ENCODE results near the gene EIF3K.
A peak's percentile ranks its signal among the peaks of the same experiment; 100 is the strongest.
"Not testable (repeated sequence)": the region's sequence is repeated elsewhere in the genome, so short reads cannot be mapped to it uniquely, and the experiment has no call there.

EIF3K gene, protein sequence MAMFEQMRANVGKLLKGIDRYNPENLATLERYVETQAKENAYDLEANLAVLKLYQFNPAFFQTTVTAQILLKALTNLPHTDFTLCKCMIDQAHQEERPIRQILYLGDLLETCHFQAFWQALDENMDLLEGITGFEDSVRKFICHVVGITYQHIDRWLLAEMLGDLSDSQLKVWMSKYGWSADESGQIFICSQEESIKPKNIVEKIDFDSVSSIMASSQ

DNA sequence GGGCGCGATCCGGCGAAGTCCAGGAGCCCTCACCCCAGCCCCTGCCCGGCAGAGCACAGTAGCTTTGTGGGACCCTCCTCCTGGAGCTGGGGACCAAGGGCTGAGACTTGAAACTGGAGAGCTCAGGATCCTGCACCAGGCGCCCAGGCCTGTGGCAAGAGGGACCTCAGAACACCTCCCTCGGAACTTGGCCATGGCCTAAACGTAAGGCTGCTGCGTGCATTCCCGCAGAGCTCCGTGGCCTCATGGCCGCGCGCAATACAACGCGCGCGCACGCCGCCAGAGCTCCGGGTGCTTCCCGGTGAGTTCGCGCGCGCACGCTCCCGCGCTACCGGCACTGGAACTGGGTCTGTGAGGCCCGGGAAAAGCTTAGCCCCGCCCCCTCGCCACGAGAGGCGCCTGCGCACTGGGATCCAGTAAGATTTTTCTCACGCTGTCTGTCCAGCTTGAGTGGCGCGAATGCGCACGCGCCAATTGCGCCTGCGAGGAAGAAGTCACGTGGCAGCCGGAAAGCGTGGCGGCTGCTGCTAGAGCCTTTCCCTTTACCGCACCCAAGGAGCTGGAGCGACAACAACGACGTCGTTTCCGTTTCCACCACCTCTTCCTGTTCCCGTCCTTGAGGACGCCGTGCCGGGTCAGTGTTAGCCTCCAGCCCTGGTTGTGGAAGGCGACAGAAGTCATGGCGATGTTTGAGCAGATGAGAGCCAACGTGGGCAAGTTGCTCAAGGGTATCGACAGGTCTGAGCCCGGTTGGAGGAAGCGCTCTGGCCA, at the start of gene EIF3K:
EIF3K (plus strand) TSS at position 599 of the 771 bp plus-strand sequence; CDS start at position 680, 81 bp downstream.
- peak; percentile 98 for DNase-seq (ENCODE audit: low spot score)

DNA sequence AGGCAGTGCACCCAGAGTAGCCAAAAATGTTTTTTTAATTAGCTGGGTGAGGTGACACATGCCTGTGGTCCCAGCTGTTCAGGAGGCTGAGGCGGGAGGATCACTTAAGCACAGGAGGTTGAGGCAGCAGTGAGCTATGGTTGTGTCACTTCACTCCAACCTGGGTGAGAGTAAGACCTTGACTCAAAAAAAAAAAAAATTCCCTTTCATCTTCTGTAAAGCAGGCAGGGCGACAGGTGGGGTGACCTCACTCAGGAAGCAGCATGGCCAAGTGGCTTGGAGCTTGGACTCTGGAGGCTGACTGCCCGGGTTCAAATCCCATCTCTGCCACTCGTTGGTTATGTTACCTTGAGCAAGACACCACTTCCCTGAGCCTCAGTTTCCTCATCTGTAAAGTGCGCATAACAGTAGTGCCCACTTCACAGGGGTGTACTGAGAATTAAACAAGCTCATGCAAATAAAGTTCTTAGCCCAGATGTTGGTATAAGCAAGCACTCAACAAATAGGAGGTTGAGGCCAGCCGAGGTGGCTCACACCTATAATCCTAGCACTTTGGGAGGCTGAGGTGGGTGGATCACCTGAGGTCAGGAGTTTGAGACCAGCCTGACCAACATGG, 49.5 kb upstream of the EIF3K start:
- no peak for DNase-seq (ENCODE audit: low spot score)

DNA sequence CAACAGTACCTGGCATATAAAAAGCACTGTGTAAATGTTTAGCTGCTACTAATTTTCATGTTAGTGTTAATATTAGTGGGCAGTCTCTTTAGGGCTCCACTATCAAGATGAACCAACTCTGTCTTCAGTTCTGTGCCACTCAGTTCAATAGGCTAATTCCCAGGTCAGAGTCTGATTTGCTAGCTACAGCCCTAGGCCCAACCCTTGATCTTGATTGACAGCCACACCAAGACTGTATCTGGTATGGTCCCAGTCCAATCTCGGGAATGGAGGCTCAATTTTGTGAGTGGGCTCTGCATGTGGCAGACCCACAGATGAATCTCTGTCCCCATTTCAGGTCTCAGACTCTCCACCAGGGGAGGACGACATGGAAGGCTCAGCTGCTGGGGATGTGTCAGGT, 47.3 kb upstream of the EIF3K start:
- no peak for DNase-seq (ENCODE audit: low spot score)

DNA sequence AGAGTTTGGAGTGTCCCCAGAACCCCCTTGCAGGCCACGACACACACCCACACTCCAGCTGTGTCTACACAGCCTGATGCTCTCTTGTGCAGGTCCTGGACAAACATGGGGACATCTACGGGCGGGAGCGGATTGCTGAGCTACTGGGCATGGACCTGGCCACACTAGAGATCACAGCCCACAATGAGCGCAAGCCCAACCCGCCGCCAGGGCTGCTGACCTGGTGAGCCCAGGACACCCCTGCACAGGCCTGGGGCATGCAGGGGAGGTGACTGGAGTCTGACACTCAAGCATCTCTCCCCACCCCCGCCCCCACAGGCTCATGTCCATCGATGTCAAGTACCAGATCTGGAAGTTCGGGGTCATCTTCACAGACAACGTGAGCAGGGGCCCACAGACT, 41.2 kb upstream of the EIF3K start:
- DNase-seq (ENCODE audit: low spot score) = no peak

DNA sequence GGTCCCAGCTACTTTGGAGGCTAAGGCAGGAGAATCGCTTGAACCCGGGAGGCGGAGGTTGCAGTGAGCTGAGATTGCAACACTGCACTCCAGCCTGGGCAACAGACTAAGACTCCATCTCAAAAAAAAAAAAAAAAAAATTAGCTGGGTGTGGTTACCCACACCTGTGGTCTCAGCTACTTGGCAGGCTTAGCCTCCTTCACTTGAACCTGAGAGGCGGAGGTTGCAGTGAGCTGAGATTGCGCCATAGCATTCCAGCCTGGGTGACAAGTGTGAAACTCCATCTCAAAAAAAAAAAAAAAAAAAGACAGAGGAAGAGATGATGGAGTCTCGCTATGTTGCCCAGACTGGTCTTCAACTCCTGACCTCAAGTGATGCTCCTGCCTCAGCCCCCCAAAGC, 39.7 kb upstream of the EIF3K start:
- not testable (repeated sequence) for DNase-seq (ENCODE audit: low spot score)

DNA sequence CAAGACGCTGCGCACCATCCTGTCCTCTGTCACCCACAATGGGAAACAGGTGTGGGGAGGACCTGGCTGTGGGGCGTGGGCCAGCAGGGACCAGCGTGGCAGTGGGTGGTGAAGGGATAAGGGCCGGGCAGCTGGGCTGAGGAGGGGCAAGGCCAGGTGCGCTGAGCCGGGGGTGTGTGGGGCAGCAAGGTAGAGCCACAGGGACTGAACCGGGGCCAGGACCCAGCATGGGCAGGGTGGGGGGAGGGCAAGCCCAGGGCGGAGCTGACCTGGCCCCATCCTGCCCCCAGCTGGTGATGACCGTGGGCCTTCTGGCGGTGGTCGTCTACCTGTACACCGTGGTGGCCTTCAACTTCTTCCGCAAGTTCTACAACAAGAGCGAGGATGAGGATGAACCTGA, 38.9 kb upstream of the EIF3K start:
- no peak for DNase-seq (ENCODE audit: low spot score)

DNA sequence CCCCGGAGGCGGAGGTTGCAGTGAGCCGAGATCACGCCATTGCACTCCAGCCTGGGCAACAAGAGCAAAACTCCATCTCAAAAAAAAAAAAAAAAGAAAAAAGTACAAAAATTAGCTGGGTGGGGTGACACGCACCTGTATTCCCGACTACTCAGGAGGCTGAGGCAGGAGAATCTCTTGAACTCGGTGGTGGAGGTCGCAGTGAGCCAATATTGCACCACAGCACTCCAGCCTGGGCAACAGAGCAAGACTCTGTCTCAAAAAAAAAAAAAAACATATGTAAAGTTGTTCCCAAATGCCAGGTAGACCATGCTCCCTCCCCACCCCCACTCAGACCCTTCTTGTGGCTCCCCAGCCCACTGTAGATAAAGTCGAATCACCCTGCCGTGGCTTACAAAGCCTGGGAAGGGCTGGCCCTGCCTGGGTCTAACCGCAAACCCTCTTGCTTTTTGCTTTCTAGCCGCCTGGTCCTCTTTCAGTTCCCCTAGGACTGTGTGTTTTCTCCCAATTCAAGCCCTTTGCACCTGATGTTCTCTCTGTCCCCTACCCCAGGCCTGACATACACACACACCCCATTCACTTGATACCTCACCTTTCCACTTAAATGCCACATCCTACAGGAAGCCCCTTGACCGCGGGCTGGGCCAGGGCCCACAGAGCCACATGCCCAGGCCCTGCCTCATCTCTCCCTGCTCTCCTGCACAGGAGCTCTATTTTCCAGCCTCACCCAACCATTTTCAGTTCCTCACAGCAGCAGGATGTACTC, 35.6 kb upstream of the EIF3K start:
- DNase-seq (ENCODE audit: low spot score) = no peak

DNA sequence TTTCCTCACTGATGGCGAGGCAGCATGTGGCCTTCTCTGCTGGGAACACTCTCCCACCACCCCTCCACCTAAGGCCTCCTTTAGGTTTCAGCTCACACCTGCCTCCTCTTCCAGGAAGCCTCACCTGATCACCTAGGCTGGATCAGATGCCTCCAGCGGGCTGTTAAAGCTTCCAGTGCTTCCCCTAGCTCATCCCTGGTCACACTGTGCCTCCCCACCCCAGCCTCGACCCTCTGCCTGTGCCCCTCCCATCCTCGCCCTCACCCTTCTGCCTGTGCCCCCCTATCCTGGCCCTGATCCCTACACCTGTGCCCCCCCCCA, 35.0 kb upstream of the EIF3K start:
- DNase-seq (ENCODE audit: low spot score) = no peak

DNA sequence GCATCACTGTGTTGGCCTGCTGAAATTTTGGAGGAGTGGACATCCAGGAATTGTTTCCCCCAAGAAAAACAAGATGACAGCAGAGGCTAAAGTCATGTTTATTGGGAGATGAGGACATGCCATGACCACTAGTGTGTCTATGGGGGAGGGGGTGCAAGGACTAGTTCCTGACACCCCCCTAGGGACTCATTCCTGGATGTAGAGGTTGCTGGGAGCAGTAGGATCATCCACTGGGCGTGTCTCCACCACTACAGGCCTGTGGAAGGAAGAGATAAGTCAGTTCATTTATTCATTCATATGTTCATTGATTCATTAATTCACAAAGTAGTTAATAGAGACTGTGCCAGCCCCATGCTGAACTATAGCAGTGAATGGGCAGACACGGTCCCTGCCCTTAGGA, 31.4 kb upstream of the EIF3K start:
- DNase-seq (ENCODE audit: low spot score) = no peak

DNA sequence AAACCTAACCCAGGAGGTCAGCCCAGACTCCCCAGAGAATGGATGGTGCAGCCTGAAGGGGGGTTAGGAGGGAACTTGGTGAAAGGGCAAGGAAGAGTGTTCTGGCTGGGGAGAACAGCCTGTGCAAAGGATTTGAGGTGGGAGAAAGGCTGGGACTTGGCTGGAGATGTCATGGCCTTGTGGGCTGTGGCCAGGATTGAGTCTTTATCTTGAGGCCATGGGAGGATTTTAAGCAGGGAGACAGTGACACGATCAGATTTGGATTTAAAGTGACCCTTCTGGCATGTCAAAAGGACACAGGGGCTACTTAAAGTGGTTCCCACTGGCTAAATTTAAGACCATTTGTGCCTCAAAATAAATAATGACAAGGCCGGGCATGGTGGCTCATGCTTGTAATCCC, 30.9 kb upstream of the EIF3K start:
- no peak for DNase-seq (ENCODE audit: low spot score)

DNA sequence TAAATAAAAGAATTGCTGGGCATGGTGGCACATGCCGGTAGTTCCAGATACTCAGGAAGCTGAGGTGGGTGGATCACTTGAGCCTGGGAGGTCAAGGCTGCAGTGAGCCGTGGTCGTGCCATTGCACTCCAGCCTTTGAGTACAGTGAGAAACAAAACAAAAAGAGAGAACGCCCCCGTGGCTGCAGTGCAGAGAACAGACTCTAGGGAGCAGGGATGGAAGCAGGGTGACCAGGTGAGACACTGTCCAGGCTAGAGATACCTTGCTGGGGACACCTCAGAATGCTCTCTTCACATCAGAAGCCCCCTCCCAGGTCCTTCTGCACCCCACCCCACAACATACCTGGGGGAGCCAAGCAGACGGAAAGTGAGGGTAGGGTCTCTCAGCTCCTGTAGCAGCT, 26.0 kb upstream of the EIF3K start:
- no peak for DNase-seq (ENCODE audit: low spot score)

DNA sequence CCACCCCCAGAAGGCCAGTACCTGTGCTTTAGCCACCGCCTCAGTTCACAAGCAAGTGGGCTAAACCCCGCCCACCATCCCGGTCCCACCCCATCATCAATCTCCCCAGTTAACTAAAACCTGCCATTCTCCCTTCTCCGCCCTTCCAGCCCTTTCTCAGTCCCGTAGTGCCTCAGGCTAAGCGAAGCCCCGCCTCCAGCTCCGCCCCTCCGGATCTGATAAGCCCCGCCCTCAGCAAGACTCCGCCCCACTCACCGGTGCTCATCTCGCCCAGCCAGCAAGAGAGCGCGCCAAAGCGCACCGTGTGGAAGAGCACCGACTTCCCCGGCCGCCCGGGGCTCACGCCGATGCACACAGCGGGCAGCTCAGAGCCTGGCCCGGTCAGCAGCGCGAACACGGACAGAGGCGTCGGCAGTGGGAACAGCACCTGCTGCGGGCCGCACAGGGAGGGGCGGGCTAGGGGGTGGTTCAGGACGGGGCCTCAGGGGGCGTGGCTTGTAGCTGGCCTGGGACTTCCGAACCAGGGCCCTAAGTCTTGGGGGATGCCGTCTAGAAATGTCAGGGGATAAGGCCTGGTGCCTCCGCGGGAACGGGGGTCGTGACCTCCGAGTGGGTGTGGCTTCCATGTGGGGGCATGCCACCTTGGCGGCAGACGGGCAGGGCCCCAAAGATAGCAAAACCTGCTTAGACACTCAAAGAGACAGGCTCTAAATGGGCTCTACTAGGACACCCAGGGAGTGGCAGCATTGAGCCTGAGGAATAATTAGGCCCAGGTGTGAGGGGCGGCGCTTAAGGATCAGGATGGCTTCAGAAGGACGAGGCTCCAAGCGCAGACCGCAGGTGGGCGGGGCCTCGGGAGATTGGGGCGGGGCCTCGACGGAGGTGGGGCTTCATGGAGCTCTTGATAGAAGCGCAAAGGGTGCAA, 22.7 kb upstream of the EIF3K start:
- DNase-seq (ENCODE audit: low spot score) = no peak

DNA sequence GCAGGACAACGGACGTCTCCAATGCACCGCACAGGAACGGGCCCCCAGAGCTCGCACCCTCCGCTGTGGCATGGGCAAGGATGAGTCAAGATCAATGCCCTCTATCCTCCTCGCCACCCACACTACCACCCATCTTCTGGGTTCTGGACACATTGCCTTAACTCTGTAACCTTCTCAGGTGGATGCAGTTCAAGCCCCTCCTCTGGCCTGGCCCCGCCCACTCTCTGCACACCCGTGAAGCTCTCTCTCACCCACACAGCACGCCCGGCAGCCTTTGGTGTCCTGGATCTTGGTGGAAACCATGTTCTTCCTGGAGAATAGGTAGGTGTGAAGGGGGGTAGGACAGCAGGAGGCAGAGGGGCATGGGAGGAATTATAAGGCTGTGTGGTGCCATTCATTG, 21.9 kb upstream of the EIF3K start:
- no peak for DNase-seq (ENCODE audit: low spot score)

DNA sequence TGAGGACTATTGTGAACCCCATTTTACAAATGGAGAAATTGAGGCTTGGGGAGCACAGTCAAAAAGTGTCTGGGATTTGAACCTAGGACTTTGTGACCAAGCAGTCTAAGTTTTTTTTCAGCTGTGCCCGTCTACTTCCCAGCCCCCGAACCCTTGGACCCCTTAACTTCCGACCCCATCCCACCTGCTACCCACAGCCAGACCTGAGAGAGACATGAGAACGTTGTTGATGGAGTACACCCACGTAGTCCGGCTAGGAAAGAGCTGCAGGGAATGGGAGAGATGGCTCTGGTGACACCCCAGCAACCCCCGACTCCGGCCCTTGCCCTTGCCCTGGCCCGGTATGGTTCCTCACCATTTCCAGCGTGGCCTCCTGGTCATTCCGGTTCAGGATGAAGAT, 19.3 kb upstream of the EIF3K start:
- DNase-seq (ENCODE audit: low spot score) = no peak

DNA sequence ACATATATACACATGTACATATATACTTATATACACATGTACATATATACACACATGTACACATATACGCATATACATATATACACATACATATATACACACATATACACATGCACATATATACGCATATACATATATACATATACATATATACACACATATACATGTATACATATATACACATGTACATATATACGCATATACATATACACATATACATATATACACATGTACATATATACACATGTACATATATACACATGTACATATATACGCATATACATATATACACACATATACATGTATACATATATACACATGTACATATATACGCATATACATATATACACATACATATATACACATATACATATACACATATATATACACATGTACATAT, 16.1 kb upstream of the EIF3K start:
- DNase-seq (ENCODE audit: low spot score) = not testable (repeated sequence)

DNA sequence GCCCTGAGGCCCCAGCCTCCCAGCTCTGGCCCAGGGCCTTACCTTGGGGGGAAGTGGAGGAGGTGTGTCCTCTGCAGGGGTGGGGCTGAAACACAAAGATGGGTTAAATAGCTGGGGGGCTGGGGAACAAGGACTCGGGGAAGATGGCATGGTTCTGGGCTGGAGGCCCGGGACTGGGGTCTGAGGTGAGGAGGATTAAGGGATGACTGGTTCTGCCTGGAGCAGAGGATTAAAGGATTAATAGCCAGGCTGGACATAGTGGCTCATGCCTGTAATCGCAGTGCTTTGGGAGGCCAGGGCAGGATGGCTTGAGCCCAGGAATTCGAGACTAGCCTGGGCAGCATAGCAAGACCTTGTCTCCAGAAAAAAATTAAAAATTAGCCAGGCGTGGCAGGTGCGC, 12.9 kb upstream of the EIF3K start:
- DNase-seq (ENCODE audit: low spot score) = no peak

DNA sequence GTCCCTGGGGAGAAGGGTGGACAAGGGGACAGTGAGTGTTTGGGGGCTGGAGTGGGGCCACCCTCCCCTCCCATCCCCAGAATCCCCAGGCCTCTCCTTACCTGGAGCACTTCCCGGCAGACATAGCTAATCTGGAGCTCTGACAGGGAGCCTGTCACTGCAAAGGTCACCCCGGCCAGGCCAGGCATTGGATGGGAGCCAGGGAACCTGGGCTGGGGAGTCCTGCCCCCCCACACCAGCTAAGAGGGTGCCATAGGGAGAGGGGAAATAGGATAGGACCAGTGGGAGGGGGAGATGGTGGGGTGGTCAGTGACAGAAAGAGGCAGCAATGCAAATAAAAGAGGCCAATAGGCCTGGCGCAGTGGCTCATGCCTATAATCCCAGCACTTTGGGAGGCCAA, 4.7 kb upstream of the EIF3K start:
- DNase-seq (ENCODE audit: low spot score) = no peak

DNA sequence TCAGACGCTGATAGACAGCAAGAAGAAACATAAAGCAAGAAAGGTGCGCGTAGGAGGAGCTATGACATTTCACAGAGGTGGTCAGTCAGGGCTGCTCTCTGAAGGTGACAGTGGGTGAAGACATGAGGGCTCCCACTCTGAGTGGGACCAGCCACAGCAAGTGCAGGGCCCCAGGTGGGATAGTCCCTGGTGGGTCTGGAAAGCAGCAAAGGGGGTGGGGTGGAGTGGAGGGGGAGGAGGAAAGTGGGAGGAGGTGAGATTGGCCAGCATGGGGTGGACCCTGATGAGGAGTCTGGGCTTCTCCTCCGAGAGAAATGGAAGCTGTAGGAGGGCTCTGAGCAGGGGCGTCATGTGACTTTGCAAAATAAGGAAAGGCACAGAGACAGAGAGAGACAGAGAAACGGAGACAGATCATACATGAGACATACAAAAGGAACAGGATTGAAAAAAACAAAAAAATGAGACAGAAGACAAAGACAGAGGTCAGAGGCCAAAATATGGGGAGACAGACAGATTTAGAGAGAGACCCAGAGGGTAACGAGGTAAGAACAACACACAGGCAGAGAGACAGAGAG, 3.9 kb upstream of the EIF3K start:
- DNase-seq (ENCODE audit: low spot score) = no peak

DNA sequence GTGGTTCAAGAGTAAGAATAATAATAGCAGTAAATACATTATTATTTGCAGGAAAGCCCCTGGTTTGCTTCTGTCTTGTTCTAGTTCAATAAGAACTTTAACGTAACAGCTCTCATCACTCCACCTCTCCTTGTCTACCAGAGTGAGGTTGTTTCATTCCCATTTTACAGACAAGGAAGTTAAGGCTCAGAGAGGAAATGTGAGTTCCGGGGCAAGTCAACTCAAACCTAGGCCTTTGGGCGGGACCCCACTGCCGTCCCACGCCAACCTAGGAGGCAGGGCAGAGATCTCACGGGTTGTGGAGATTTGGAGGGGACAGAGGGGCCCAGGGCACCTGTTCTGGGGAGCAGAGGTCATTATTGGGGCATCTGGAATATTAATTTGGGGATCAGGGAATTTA, 2.7 kb upstream of the EIF3K start:
- no peak for DNase-seq (ENCODE audit: low spot score)

DNA sequence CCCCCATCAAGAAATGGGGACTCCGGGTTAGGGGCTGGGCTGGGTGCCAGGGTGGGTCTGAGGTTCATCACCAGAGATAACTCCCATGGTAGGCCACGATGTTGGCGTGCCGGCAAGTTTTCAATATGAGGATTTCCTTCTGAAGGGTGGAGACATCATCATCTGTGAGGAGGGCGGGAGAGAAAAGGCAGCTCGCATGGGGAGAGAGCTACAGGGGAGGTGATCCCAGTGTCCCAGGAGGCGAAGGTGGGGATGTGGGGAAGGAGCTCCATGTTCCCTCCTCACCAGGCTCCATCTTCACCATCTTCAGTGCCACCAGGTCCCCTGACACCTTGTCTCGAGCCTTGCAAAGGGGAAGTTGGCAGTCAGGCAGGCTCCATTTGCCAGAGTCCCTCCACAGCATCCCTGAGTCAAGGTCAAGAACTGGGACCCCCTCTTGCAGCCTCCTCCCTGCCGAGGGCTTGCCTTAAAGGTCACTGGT, 1.7 kb upstream of the EIF3K start:
- peak; percentile 14 for DNase-seq (ENCODE audit: low spot score)
